ENCODE data around the gene TBCEL. TPM values are rescaled to one million over a fixed set of nuclear protein-coding genes. Genes with fewer than 3 reads are reported as not detected.

TBCEL gene
- total RNA-seq, 1 donor from 2014 or later = 31.2 TPM

Other genes with a start within 250 kb of the TBCEL start
- gene TECTA, start 77.1 kb downstream of the TBCEL start, total RNA-seq (ENCODE audit: unreplicated experiment) = 2.2 TPM